Neuronal stem cell (in vitro differentiated cells): ENCODE measurements around the gene FLRT1.

ENCODE experiments used
- DNase-seq: peaks from one replicate; pipeline ENCODE4 v3.0.0-alpha.2; 2013; ENCODE audit warnings: low spot score
- H2AFZ ChIP-seq: one replicate; pipeline ENCODE4 v1.6.1; 2013; ENCODE audit warnings: mild to moderate bottlenecking, low read length, inconsistent platforms
- H2AK5ac ChIP-seq: 2 replicates; pipeline ENCODE4 v1.6.1; 2013; ENCODE audit warnings: low read depth, mild to moderate bottlenecking, inconsistent platforms, low read length, moderate library complexity, mixed read lengths
- H2BK120ac ChIP-seq: 2 replicates; pipeline ENCODE4 v1.6.1; 2013; ENCODE audit warnings: low read depth, mild to moderate bottlenecking, inconsistent platforms, low read length, moderate library complexity, mixed read lengths
- H2BK12ac ChIP-seq: one replicate; pipeline ENCODE4 v1.6.1; 2013; ENCODE audit warnings: low read length, inconsistent platforms
- H2BK15ac ChIP-seq: 2 replicates; pipeline ENCODE4 v1.6.1; 2013; ENCODE audit warnings: mild to moderate bottlenecking, low read length, inconsistent platforms, mixed read lengths
- H2BK5ac ChIP-seq: one replicate; pipeline ENCODE4 v1.6.1; 2013; ENCODE audit warnings: inconsistent platforms, mild to moderate bottlenecking, low read length, moderate library complexity
- H3K14ac ChIP-seq: one replicate; pipeline ENCODE4 v1.6.1; 2013; ENCODE audit warnings: low read length, inconsistent platforms
- H3K18ac ChIP-seq: 2 replicates; pipeline ENCODE4 v1.6.1; 2013; ENCODE audit warnings: low read length, inconsistent platforms
- H3K23ac ChIP-seq: 2 replicates; pipeline ENCODE4 v1.6.1; 2013; ENCODE audit warnings: low read depth, mild to moderate bottlenecking, mixed read lengths, low read length, inconsistent platforms; ENCODE audit not compliant: poor library complexity
- H3K27ac ChIP-seq: replicated peaks from 3 replicates; pipeline ENCODE4 v1.5.1; 2013; ENCODE audit warnings: low read length, inconsistent platforms
- H3K27me3 ChIP-seq, 3 experiments: 2 replicates each; pipeline ENCODE4 v1.6.1; 2013; ENCODE audit warnings: low read length in 3 of 3, mild to moderate bottlenecking in 2 of 3, inconsistent platforms in 1 of 3, low read depth in 1 of 3, mixed read lengths in 1 of 3, moderate library complexity in 1 of 3; ENCODE audit not compliant: control insufficient read depth in 3 of 3, insufficient read depth in 3 of 3
- H3K36me3 ChIP-seq, 2 donors: replicated peaks in 1 of 2; 2 replicates each; pipeline ENCODE4 v1.6.1; 2013; ENCODE audit warnings: low read length in 2 of 2; ENCODE audit not compliant: control insufficient read depth in 2 of 2, insufficient read depth in 2 of 2
- H3K4ac ChIP-seq: 2 replicates; pipeline ENCODE4 v1.6.1; 2013; ENCODE audit warnings: inconsistent platforms, mild to moderate bottlenecking, low read length, moderate library complexity
- H3K4me1 ChIP-seq, 2 donors: 1 replicate in 1 of 2; 2 replicates in 1 of 2; pipeline ENCODE4 v1.6.1; 2013; ENCODE audit warnings: low read length in 2 of 2, low read depth in 1 of 2; ENCODE audit not compliant: control insufficient read depth in 2 of 2, insufficient read depth in 1 of 2
- H3K4me2 ChIP-seq: one replicate; pipeline ENCODE4 v1.6.1; 2013; ENCODE audit warnings: mild to moderate bottlenecking, low read length, inconsistent platforms; ENCODE audit not compliant: insufficient read depth, poor library complexity, severe bottlenecking
- H3K4me3 ChIP-seq, 2 donors: 2 replicates each; pipeline ENCODE4 v1.5.1; 2013; ENCODE audit warnings: low read length in 2 of 2, mild to moderate bottlenecking in 2 of 2, inconsistent platforms in 1 of 2, moderate library complexity in 1 of 2
- H3K79me1 ChIP-seq: one replicate; pipeline ENCODE4 v1.6.1; 2013; ENCODE audit warnings: low read depth, mild to moderate bottlenecking, inconsistent platforms, low read length, moderate library complexity
- H3K9ac ChIP-seq: one replicate; pipeline ENCODE4 v1.6.1; 2013; ENCODE audit warnings: mild to moderate bottlenecking, low read depth, low read length, inconsistent platforms; ENCODE audit not compliant: poor library complexity
- H3K9me3 ChIP-seq, 2 donors: replicated peaks in 1 of 2; 2 replicates each; pipeline versions ENCODE3 to v1.6.1; 2013; ENCODE audit warnings: low read length in 2 of 2, mild to moderate bottlenecking in 2 of 2, inconsistent platforms in 1 of 2, low read depth in 1 of 2, mixed read lengths in 1 of 2, moderate library complexity in 1 of 2; ENCODE audit not compliant: control insufficient read depth in 2 of 2, insufficient read depth in 1 of 2
- H4K8ac ChIP-seq: one replicate; pipeline ENCODE4 v1.6.1; 2013; ENCODE audit warnings: low read depth, mild to moderate bottlenecking, inconsistent platforms, low read length, moderate library complexity
- H4K91ac ChIP-seq: one replicate; pipeline ENCODE4 v1.6.1; 2013; ENCODE audit warnings: low read length, low read depth, mild to moderate bottlenecking, inconsistent platforms; ENCODE audit not compliant: poor library complexity
- WGBS, 2 donors: extraction: QIAGEN DNeasy Blood & Tissue Kit; methylation state at CpG; one replicate each; pipeline ENCODE4 v1.1.7; 2013; ENCODE audit warnings: missing lambda C conversion rate in 2 of 2, mixed read lengths in 1 of 2; ENCODE audit not compliant: insufficient read length in 2 of 2, insufficient replicate concordance in 1 of 2; ENCODE audit errors: extremely low coverage in 2 of 2; 5-methylcytosine and 5-hydroxymethylcytosine counted together

Gene FLRT1

DNA sequence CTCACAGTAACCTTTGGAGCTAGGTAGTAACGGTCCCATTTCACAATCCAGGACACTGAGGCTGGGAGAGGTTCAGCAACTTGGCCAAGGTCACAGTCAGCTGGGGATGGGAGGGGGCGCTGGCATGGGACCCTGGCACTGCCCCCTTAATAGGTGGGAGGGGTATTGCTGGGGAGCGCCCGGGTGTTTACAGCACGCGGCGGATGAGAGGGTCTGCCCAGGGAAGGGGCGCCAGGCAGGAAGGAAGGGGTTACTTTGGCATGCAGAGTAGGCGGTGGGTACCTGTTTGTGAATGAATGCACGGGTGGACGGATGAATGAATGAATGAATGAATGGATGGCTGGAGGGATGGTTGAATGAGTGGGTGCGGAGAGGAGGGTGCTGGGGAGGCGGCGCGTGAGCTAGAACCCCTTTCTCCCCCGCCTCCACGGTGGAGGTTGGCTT lies 628 bp upstream of the FLRT1 start:
- H2BK15ac ChIP-seq: peak overlapping the region; percentile 21
- peak overlapping the region; percentile 21 for H3K9ac ChIP-seq

GRCh38 chr11:64036087-64037026 lies 626 bp downstream of the FLRT1 start:
- no peak overlapping the region for H3K4ac ChIP-seq
- peaks cover 13 to 33% of the 10 kb centered on the region in 2 donors for H3K4me1 ChIP-seq
- H3K79me1 ChIP-seq: no peaks in the 10 kb centered on the region
- WGBS, 2 donors: no CpG with 5 or more reads among the region's 85 CpGs
- no peak overlapping the region for H4K8ac ChIP-seq
- no peaks in the 10 kb centered on the region for H3K9me3 ChIP-seq
- peak overlapping the region; percentile 49 to 75 for H3K4me3 ChIP-seq
- H3K18ac ChIP-seq: peak overlapping the region; percentile 90
- H2BK5ac ChIP-seq: peak overlapping the region; percentile 75
- no peak for DNase-seq
- peak overlapping the region; percentile 85 for H2BK15ac ChIP-seq
- H3K36me3 ChIP-seq: no peaks in the 10 kb centered on the region
- H3K4me2 ChIP-seq: peak overlapping the region; percentile 99
- peak overlapping the region; percentile 38 for H3K14ac ChIP-seq
- H3K23ac ChIP-seq: peak overlapping the region; percentile 65
- peak overlapping the region; percentile 84 for H3K9ac ChIP-seq
- H2AFZ ChIP-seq: peak overlapping the region; percentile 88
- H3K27ac ChIP-seq: no peak overlapping the region
- peak overlapping the region; percentile 73 for H2BK12ac ChIP-seq
- no peak overlapping the region for H4K91ac ChIP-seq
- H2AK5ac ChIP-seq: peak overlapping the region; percentile 96
- H3K27me3 ChIP-seq: peaks cover 11 to 58% (median 36%) of the 10 kb centered on the region in 3 experiments
- peak overlapping the region; percentile 61 for H2BK120ac ChIP-seq

More for the DNA sequence above, 628 bp upstream of the FLRT1 start:
- Histone ChIP-seq H3K4me3 (peak overlapping the region; percentile 49 to 66), H2AFZ (no peak overlapping the region), H3K18ac (peak overlapping the region; percentile 87), H2BK5ac (peak overlapping the region; percentile 35), H3K14ac (no peak overlapping the region), H3K4ac (peak overlapping the region; percentile 76), H3K36me3 (no peaks in the 10 kb centered on the region), H3K9me3 (no peaks in the 10 kb centered on the region), H2BK12ac (peak overlapping the region; percentile 47), H2BK120ac (no peak overlapping the region), H3K79me1 (no peaks in the 10 kb centered on the region), H2AK5ac (peak overlapping the region; percentile 79), H3K23ac (no peak overlapping the region), H3K4me2 (peak overlapping the region; percentile 31), H3K27me3 (peaks cover 11 to 58% (median 36%) of the 10 kb centered on the region in 3 experiments), H4K91ac (no peak overlapping the region), H3K27ac (no peak overlapping the region), H4K8ac (peak overlapping the region; percentile 48), H3K4me1 (peaks cover 12 to 27% of the 10 kb centered on the region in 2 donors)
- no peak for DNase-seq
- WGBS, 2 donors: no CpG with 5 or more reads among the region's 17 CpGs

DNA sequence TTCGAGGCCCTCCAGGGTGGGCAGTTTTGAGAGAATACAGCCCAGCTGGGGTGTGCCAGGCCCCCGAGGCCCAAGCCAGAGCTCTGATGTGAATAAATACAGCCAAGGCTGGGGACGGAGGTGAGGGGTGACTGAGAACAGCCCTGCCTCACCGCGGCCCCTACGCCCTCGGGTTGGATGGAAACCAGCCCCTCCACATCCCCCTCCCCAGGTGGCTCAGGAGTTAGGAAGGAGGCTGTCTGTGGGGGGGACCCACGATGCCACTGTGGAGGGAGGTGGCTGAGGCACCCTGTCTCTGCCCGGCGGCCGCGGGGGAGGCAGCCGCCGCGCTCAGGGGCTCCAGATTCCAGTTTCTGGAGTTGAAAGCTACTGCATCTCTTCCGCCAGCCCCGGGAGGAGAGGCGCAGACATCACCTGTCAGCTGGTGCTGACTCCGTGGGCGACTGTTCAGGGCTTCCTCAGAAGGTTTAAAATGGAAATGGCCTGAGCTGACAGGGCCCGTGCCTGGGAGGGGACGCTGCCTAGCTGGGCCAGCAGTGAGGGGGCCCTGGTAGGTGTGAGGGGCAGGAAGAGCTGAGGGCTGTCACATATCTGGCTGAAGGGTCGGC lies 1.4 kb downstream of the FLRT1 start:
- WGBS, 2 donors: no CpG with 5 or more reads among the region's 23 CpGs
- H3K9me3 ChIP-seq: no peaks in the 10 kb centered on the region
- peak overlapping the region; percentile 49 to 75 for H3K4me3 ChIP-seq
- peak overlapping the region; percentile 85 for H3K23ac ChIP-seq
- H3K36me3 ChIP-seq: no peaks in the 10 kb centered on the region
- H4K91ac ChIP-seq: no peak overlapping the region
- no peak overlapping the region for H4K8ac ChIP-seq
- H3K79me1 ChIP-seq: no peaks in the 10 kb centered on the region
- peak overlapping the region; percentile 75 for H2BK5ac ChIP-seq
- peak overlapping the region; percentile 61 for H2BK120ac ChIP-seq
- peak overlapping the region; percentile 99 for H3K4me2 ChIP-seq
- no peak for DNase-seq
- peaks cover 11 to 58% (median 36%) of the 10 kb centered on the region in 3 experiments for H3K27me3 ChIP-seq
- peak overlapping the region; percentile 88 for H2AFZ ChIP-seq
- peaks cover 21 to 38% of the 10 kb centered on the region in 2 donors for H3K4me1 ChIP-seq
- peak overlapping the region; percentile 88 for H2BK12ac ChIP-seq
- H3K9ac ChIP-seq: peak overlapping the region; percentile 30
- H2BK15ac ChIP-seq: peak overlapping the region; percentile 85
- H3K18ac ChIP-seq: peak overlapping the region; percentile 90
- H3K14ac ChIP-seq: peak overlapping the region; percentile 47
- peak overlapping the region; percentile 96 for H2AK5ac ChIP-seq
- H3K27ac ChIP-seq: no peak overlapping the region
- H3K4ac ChIP-seq: no peak overlapping the region

DNA sequence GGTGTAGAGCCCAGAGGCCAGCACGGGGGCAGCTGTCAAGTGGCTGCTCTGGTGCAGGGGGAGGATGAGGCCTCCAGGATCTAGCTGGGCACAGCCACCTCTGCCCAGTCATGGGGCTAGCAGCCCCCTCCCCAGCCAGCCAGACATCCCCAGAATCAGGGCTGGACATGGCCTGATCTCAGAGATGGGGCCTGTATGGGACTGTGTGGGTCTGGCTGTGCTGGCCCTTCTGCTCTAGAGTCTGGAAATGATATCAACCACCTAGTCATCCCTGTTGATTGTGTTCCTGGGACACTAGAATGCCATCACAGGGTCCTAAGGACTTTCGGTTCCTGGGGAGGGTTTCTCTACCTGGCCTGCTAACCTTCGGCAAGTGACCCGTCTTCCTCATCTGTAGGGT lies 2.8 kb downstream of the FLRT1 start:
- Histone ChIP-seq H3K9me3 (no peaks in the 10 kb centered on the region), H2AK5ac (peak overlapping the region; percentile 91), H4K91ac (no peak overlapping the region), H3K27me3 (peaks cover 11 to 49% (median 36%) of the 10 kb centered on the region in 3 experiments), H2BK15ac (no peak overlapping the region), H3K4me1 (peaks cover 32 to 40% of the 10 kb centered on the region in 2 donors), H3K9ac (no peak overlapping the region), H2AFZ (no peak overlapping the region), H2BK5ac (no peak overlapping the region), H3K18ac (peak overlapping the region; percentile 35), H2BK120ac (no peak overlapping the region), H3K4ac (no peak overlapping the region), H3K36me3 (no peaks in the 10 kb centered on the region), H3K23ac (no peak overlapping the region), H3K27ac (no peak overlapping the region), H2BK12ac (peak overlapping the region; percentile 1), H3K4me3 (no peak overlapping the region), H3K14ac (no peak overlapping the region), H3K4me2 (no peak overlapping the region), H3K79me1 (no peaks in the 10 kb centered on the region), H4K8ac (no peak overlapping the region)
- no peak for DNase-seq
- no CpG with 5 or more reads among the region's 4 CpGs for WGBS, 2 donors
